ENCODE data around the gene IPMK.
"Not testable (repeated sequence)": the region's sequence is repeated elsewhere in the genome, so short reads cannot be mapped to it uniquely, and the experiment has no call there.

IPMK gene

GRCh38 chr10:58155941-58156340 lies 111.8 kb downstream of the IPMK start:
- Histone ChIP-seq H3K27me3 (ENCODE audit: insufficient read depth, low read length) (peaks cover 28% of the 10 kb centered on the region), H3K4me1 (ENCODE audit: control insufficient read depth, insufficient read depth, low read length, unreplicated experiment) (peaks cover 16% of the 10 kb centered on the region)
- not testable (repeated sequence) for H3K27ac ChIP-seq (ENCODE audit: low read depth, low read length); H2AFZ ChIP-seq (ENCODE audit: low read length, unreplicated experiment); H3K4me3 ChIP-seq (ENCODE audit: low read depth, low read length); H3K36me3 ChIP-seq (ENCODE audit: insufficient read depth, low read length); H3K79me2 ChIP-seq (ENCODE audit: control insufficient read depth, insufficient read depth, low read length, unreplicated experiment)

- no peak overlapping the region for H2AFZ ChIP-seq (ENCODE audit: low read length, unreplicated experiment)
- peaks cover 41% of the 10 kb centered on the region for H3K27me3 ChIP-seq (ENCODE audit: insufficient read depth, low read length)
- H3K79me2 ChIP-seq (ENCODE audit: control insufficient read depth, insufficient read depth, low read length, unreplicated experiment) = no peaks in the 10 kb centered on the region
- H3K4me1 ChIP-seq (ENCODE audit: control insufficient read depth, insufficient read depth, low read length, unreplicated experiment) = peaks cover 16% of the 10 kb centered on the region
- H3K4me3 ChIP-seq (ENCODE audit: low read depth, low read length) = no peak overlapping the region
- no peaks in the 10 kb centered on the region for H3K36me3 ChIP-seq (ENCODE audit: insufficient read depth, low read length)
- H3K27ac ChIP-seq (ENCODE audit: low read depth, low read length) = no peak overlapping the region
Observed at GRCh38 chr10:58153751-58154150, 113.9 kb downstream of the IPMK start.

GRCh38 chr10:58152673-58153263 lies 114.9 kb downstream of the IPMK start:
- no peak overlapping the region for H3K27ac ChIP-seq (ENCODE audit: low read depth, low read length)
- peaks cover 41% of the 10 kb centered on the region for H3K27me3 ChIP-seq (ENCODE audit: insufficient read depth, low read length)
- no peaks in the 10 kb centered on the region for H3K79me2 ChIP-seq (ENCODE audit: control insufficient read depth, insufficient read depth, low read length, unreplicated experiment)
- peaks cover 9% of the 10 kb centered on the region for H3K4me1 ChIP-seq (ENCODE audit: control insufficient read depth, insufficient read depth, low read length, unreplicated experiment)
- no peaks in the 10 kb centered on the region for H3K36me3 ChIP-seq (ENCODE audit: insufficient read depth, low read length)
- H3K4me3 ChIP-seq (ENCODE audit: low read depth, low read length) = no peak overlapping the region
- H2AFZ ChIP-seq (ENCODE audit: low read length, unreplicated experiment) = no peak overlapping the region

GRCh38 chr10:58150290-58150689 lies 117.4 kb downstream of the IPMK start:
- no peaks in the 10 kb centered on the region for H3K79me2 ChIP-seq (ENCODE audit: control insufficient read depth, insufficient read depth, low read length, unreplicated experiment)
- H3K4me1 ChIP-seq (ENCODE audit: control insufficient read depth, insufficient read depth, low read length, unreplicated experiment) = no peaks in the 10 kb centered on the region

GRCh38 chr10:58143944-58144343 lies 123.8 kb downstream of the IPMK start:
- no peaks in the 10 kb centered on the region for H3K4me1 ChIP-seq (ENCODE audit: control insufficient read depth, insufficient read depth, low read length, unreplicated experiment)
- H3K27ac ChIP-seq (ENCODE audit: low read depth, low read length) = no peak overlapping the region
- H3K4me3 ChIP-seq (ENCODE audit: low read depth, low read length) = no peak overlapping the region
- no peaks in the 10 kb centered on the region for H3K79me2 ChIP-seq (ENCODE audit: control insufficient read depth, insufficient read depth, low read length, unreplicated experiment)
- no peaks in the 10 kb centered on the region for H3K36me3 ChIP-seq (ENCODE audit: insufficient read depth, low read length)
- peaks cover 26% of the 10 kb centered on the region for H3K27me3 ChIP-seq (ENCODE audit: insufficient read depth, low read length)
- no peak overlapping the region for H2AFZ ChIP-seq (ENCODE audit: low read length, unreplicated experiment)

More at GRCh38 chr10:58150290-58150689, 117.4 kb downstream of the IPMK start:
- Histone ChIP-seq H3K4me3 (ENCODE audit: low read depth, low read length) (no peak overlapping the region), H3K27me3 (ENCODE audit: insufficient read depth, low read length) (peaks cover 55% of the 10 kb centered on the region), H3K27ac (ENCODE audit: low read depth, low read length) (no peak overlapping the region), H3K36me3 (ENCODE audit: insufficient read depth, low read length) (no peaks in the 10 kb centered on the region), H2AFZ (ENCODE audit: low read length, unreplicated experiment) (no peak overlapping the region)

All from ACC112 (cell line).